ENCODE results near the gene PFN4. TPM values are rescaled to one million over a fixed set of nuclear protein-coding genes. Genes with fewer than 3 reads are reported as not detected.

PFN4 gene
- total RNA-seq, 1 donor from 2014 or later, result not detected

GRCh38 chr2:24122366-24123194, 554 bp downstream of the PFN4 start:
- TF ChIP-seq, protein P1, sequence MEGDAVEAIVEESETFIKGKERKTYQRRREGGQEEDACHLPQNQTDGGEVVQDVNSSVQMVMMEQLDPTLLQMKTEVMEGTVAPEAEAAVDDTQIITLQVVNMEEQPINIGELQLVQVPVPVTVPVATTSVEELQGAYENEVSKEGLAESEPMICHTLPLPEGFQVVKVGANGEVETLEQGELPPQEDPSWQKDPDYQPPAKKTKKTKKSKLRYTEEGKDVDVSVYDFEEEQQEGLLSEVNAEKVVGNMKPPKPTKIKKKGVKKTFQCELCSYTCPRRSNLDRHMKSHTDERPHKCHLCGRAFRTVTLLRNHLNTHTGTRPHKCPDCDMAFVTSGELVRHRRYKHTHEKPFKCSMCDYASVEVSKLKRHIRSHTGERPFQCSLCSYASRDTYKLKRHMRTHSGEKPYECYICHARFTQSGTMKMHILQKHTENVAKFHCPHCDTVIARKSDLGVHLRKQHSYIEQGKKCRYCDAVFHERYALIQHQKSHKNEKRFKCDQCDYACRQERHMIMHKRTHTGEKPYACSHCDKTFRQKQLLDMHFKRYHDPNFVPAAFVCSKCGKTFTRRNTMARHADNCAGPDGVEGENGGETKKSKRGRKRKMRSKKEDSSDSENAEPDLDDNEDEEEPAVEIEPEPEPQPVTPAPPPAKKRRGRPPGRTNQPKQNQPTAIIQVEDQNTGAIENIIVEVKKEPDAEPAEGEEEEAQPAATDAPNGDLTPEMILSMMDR (IDR thresholded peaks at IDR 0.05), result no peak
- intact Hi-C loops (cut with DNase I), result loop anchor here (1.0 to 10.0 kb wide), 5 partner anchors 38 to 242 kb away; partner anchors contain the start of genes ATAD2B, FKBP1B, ITSN2 and SF3B6
- Histone ChIP-seq H3K9me3 (no peaks in the 10 kb centered on the region), H3K4me3 (peak overlapping the region; percentile 79 to 88), H3K36me3 (no peaks in the 10 kb centered on the region), H3K27me3 (no peaks in the 10 kb centered on the region), H3K4me1 (peaks cover 0 to 8% of the 10 kb centered on the region in 2 donors), H3K27ac (peak overlapping the region; percentile 92 to 95)
- DNase-seq (ENCODE audit: low spot score in 2 of 2), result no peak

GRCh38 chr2:24121469-24121868, 1.7 kb downstream of the PFN4 start:
- Histone ChIP-seq H3K4me1 (peaks cover 0 to 8% of the 10 kb centered on the region in 2 donors), H3K4me3 (no peak overlapping the region), H3K36me3 (no peaks in the 10 kb centered on the region), H3K9me3 (no peaks in the 10 kb centered on the region), H3K27me3 (no peaks in the 10 kb centered on the region), H3K27ac (peak overlapping the region; percentile 49 to 54)
- intact Hi-C loops (cut with DNase I), result loop anchor here (10.0 kb wide), 1 partner anchor 243 kb away; the partner anchor contains the start of gene ITSN2
- DNase-seq (ENCODE audit: low spot score in 2 of 2), result no peak
- TF ChIP-seq, protein P1 (IDR thresholded peaks at IDR 0.05), result no peak

DNA sequence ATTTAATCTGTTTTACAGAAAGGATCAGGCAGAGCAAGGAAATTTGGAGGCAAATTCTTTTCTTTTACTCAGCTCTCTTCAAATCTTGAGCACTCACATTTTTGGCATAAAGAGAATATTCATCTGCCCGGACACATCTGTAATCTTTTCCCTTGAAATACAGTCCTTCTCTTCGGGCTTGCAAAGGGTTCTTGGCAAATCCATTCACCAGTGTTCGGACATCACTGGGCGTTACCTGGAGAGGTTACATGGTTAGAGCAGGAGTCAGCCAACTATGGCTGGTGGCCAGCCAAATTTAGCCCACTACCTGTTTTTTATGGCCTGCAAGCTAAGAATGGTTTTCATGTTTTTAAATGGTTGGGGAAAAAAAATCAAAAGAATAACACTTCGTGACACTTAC, 2.1 kb downstream of the PFN4 start:
- peaks cover 0 to 8% of the 10 kb centered on the region in 2 donors for H3K4me1 ChIP-seq
- peak overlapping the region; percentile 49 to 54 for H3K27ac ChIP-seq
- DNase-seq (ENCODE audit: low spot score in 2 of 2), result no peak
- intact Hi-C loops (cut with DNase I), result loop anchor here (10.0 kb wide), 1 partner anchor 244 kb away; the partner anchor contains the start of gene ITSN2
- TF ChIP-seq, protein P1 (IDR thresholded peaks at IDR 0.05), result no peak
- no peak overlapping the region for H3K4me3 ChIP-seq
- H3K27me3 ChIP-seq, result no peaks in the 10 kb centered on the region
- H3K9me3 ChIP-seq, result no peaks in the 10 kb centered on the region
- no peaks in the 10 kb centered on the region for H3K36me3 ChIP-seq

- Histone ChIP-seq H3K9me3 (no peaks in the 10 kb centered on the region), H3K4me3 (no peak overlapping the region), H3K27ac (no peak overlapping the region), H3K36me3 (peaks cover 0 to 4% of the 10 kb centered on the region in 2 donors), H3K27me3 (no peaks in the 10 kb centered on the region), H3K4me1 (peaks cover 0 to 3% of the 10 kb centered on the region in 2 donors)
- TF ChIP-seq, protein P1 (IDR thresholded peaks at IDR 0.05), result no peak
- DNase-seq (ENCODE audit: low spot score in 2 of 2), result no peak
- intact Hi-C loops (cut with DNase I), result no loop called here
Measured at GRCh38 chr2:24117902-24118301, 5.2 kb downstream of the PFN4 start.

GRCh38 chr2:24115057-24115456, 8.1 kb downstream of the PFN4 start:
- Histone ChIP-seq H3K4me3 (no peak overlapping the region), H3K9me3 (no peaks in the 10 kb centered on the region), H3K4me1 (no peaks in the 10 kb centered on the region), H3K36me3 (peaks cover 0 to 4% of the 10 kb centered on the region in 2 donors), H3K27me3 (no peaks in the 10 kb centered on the region), H3K27ac (no peak overlapping the region)
- TF ChIP-seq, protein P1 (IDR thresholded peaks at IDR 0.05), result no peak
- no peak for DNase-seq (ENCODE audit: low spot score in 2 of 2)
- intact Hi-C loops (cut with DNase I), result no loop called here

All from ascending aorta (tissue), 2 donors.